GM23338 (cell line): ENCODE measurements around the gene FKBP6. TPM values are rescaled to one million over a fixed set of nuclear protein-coding genes. Genes with fewer than 3 reads are reported as not detected.
"Not testable (repeated sequence)": the region's sequence is repeated elsewhere in the genome, so short reads cannot be mapped to it uniquely, and the experiment has no call there.

Experiments
- ATAC-seq: fragments of 200-7000 bp; cut with Tn5 transposase; 3 replicates; pipeline ENCODE4 v1.9.1; 2020
- DNase-seq: peaks from one replicate; pipeline ENCODE4 v3.0.0-alpha.2; 2015; ENCODE audit warnings: low spot score
- H2AFZ ChIP-seq: fragments of 200-600 bp; sonication (generic); 2 replicates; pipeline ENCODE4 v1.8.0; 2016; ENCODE audit warnings: antibody characterized with exemption, mild to moderate bottlenecking, moderate library complexity
- H3F3A ChIP-seq: fragments of 200-600 bp; sonication (generic); replicated peaks from 2 replicates; pipeline ENCODE4 v1.8.0; 2017; ENCODE audit warnings: antibody characterized with exemption, mixed run types, low read depth
- H3K27ac ChIP-seq: fragments of 200-600 bp; sonication (generic); 2 replicates; pipeline ENCODE4 v1.6.1; 2016; ENCODE audit warnings: low read depth
- H3K27me3 ChIP-seq: fragments of 200-600 bp; sonication (generic); 2 replicates; pipeline ENCODE4 v1.8.0; 2016; ENCODE audit warnings: mild to moderate bottlenecking, mixed run types, moderate library complexity; ENCODE audit not compliant: insufficient read depth
- H3K36me3 ChIP-seq: fragments of 200-600 bp; sonication (generic); 2 replicates; pipeline ENCODE4 v1.8.0; 2016; ENCODE audit warnings: mild to moderate bottlenecking; ENCODE audit not compliant: insufficient read depth
- H3K4me1 ChIP-seq: fragments of 200-600 bp; sonication (generic); 2 replicates; pipeline ENCODE4 v1.8.0; 2016; ENCODE audit warnings: mild to moderate bottlenecking, moderate library complexity; ENCODE audit not compliant: insufficient read depth
- H3K4me2 ChIP-seq: fragments of 200-600 bp; sonication (generic); 2 replicates; pipeline ENCODE4 v1.7.1; 2017; ENCODE audit warnings: mixed run types
- H3K4me3 ChIP-seq: fragments of 200-600 bp; sonication (generic); 2 replicates; pipeline ENCODE4 v1.6.1; 2016; ENCODE audit warnings: mixed run types
- H3K79me2 ChIP-seq: fragments of 200-600 bp; sonication (generic); replicated peaks from 2 replicates; pipeline ENCODE4 v1.8.0; 2017; ENCODE audit warnings: mild to moderate bottlenecking; ENCODE audit not compliant: insufficient read depth
- H3K9me2 ChIP-seq: fragments of 200-600 bp; sonication (generic); 2 replicates; pipeline ENCODE4 v1.8.0; 2017; ENCODE audit not compliant: insufficient read depth
- H4K20me1 ChIP-seq: fragments of 200-600 bp; sonication (generic); replicated peaks from 2 replicates; pipeline ENCODE4 v1.8.0; 2017; ENCODE audit warnings: mild to moderate bottlenecking; ENCODE audit not compliant: insufficient read depth
- H3K27ac Mint-ChIP-seq: 2 replicates; pipeline ENCODE4 v1.8.0; 2020; ENCODE audit warnings: inconsistent platforms, mild to moderate bottlenecking, moderate library complexity, mixed read lengths
- H3K27me3 Mint-ChIP-seq: 3 replicates; pipeline ENCODE4 v1.8.0; 2022; ENCODE audit warnings: low read depth, mild to moderate bottlenecking, moderate library complexity, mixed read lengths, inconsistent platforms; ENCODE audit not compliant: insufficient read depth, poor library complexity
- H3K36me3 Mint-ChIP-seq: 3 replicates; pipeline ENCODE4 v1.8.0; 2021; ENCODE audit warnings: low read depth, mild to moderate bottlenecking, inconsistent platforms, moderate library complexity, mixed read lengths
- H3K4me1 Mint-ChIP-seq: 3 replicates; pipeline ENCODE4 v1.8.0; 2020; ENCODE audit warnings: mild to moderate bottlenecking, inconsistent platforms, mixed read lengths
- H3K4me3 Mint-ChIP-seq: 3 replicates; pipeline ENCODE4 v1.8.0; 2021; ENCODE audit warnings: moderate library complexity, mild to moderate bottlenecking, inconsistent platforms, mixed read lengths
- H3K9me3 Mint-ChIP-seq: 3 replicates; pipeline ENCODE4 v1.8.0; 2020; ENCODE audit warnings: moderate library complexity, mild to moderate bottlenecking, inconsistent platforms, mixed read lengths
- EZH2 ChIP-seq: fragments of 200-600 bp; sonication (generic); IDR thresholded peaks from one replicate; pipeline ENCODE4 v1.8.0; 2017; ENCODE audit warnings: antibody characterized with exemption, mild to moderate bottlenecking, low read depth; ENCODE audit not compliant: unreplicated experiment
- POLR2AphosphoS5 ChIP-seq: IDR thresholded peaks from 2 replicates; pipeline ENCODE4 v1.6.1; 2016; ENCODE audit warnings: antibody characterized with exemption, low read depth
- polyA plus RNA-seq: library from polyadenylated mRNA; unstranded; fragments of >200 nt; fragmentation: Nextera tagmentation; extraction: Ambion mirVana; gene quantifications from 2 replicates; pipeline ENCODE4 v1.2.1, GENCODE V29; 2016
- small RNA-seq: library from RNA; depleted of rRNA; stranded (forward); fragments of <200 nt; gene quantifications from one replicate; pipeline ENCODE3, GENCODE V24; 2014; ENCODE audit warnings: low replicate concordance
- total RNA-seq: library from RNA; depleted of rRNA; stranded (reverse); fragments of >200 nt; shearing (Covaris generic); gene quantifications from 2 replicates; pipeline ENCODE4 v1.2.3, GENCODE V29; 2014; rRNA removed

Gene FKBP6
- total and polyA plus RNA-seq, 2 experiments from 2014 or later, result 0.15 TPM; not detected in 1

DNA sequence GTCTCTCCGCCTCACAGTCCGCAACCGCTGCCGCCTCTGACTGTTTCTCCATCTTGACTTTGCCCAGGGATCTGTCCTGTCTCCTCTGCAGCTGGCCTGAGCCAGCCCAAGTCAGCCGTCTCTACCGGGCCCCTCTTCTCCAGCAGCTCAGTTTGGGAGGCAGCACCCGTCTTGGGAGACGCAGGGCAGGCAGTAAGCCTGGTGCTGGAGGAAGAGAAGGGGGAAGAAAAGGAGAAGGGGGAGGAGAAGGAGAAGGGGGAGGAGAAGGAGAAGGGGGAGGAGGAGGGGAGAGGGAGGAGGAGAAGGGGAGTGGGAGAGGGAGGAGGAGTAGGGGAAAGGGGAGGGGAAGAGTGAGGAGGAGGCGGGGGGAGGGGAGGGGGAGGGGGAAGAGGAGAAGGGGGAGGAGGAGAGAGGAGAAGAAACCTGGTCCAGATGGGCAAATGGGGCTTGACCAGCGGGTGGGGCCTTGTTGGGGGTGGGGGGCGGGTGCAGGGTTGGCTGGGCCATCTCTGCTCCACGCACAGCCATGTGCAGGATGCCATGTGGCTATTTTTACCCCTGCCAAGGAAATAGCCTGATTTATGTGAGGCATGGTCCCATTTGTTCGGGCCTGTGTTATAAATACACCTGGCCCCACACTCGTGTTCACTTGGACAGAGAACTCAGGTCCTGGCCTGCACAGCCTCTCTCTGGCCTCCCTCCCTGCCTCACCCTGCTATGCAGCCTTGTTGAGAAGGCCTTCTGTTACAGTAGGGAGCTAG lies 69.7 kb downstream of the FKBP6 start:
- DNase-seq (peak; percentile 72), ATAC-seq (peak; percentile 86)
- H3K4me3 ChIP-seq, result peak overlapping the region; percentile 76
- Mint-ChIP-seq H3K36me3 (no peaks in the 10 kb centered on the region), H3K4me3 (peak overlapping the region; percentile 71), H3K27ac (peak overlapping the region; percentile 73), H3K4me1 (peaks cover 15% of the 10 kb centered on the region), H3K27me3 (peaks cover 16% of the 10 kb centered on the region), H3K9me3 (no peaks in the 10 kb centered on the region)
- H3K79me2 ChIP-seq, result no peaks in the 10 kb centered on the region
- no peaks in the 10 kb centered on the region for H3K9me2 ChIP-seq
- TF ChIP-seq EZH2 (no peak), POLR2AphosphoS5 (peak; percentile 54)
- H3K27me3 ChIP-seq, result no peaks in the 10 kb centered on the region
- no peaks in the 10 kb centered on the region for H3K36me3 ChIP-seq
- no peaks in the 10 kb centered on the region for H4K20me1 ChIP-seq
- H3K27ac ChIP-seq, result no peak overlapping the region; the same call in 1 of the 2 replicates
- H3K4me2 ChIP-seq, result peak overlapping the region; percentile 90
- H3K4me1 ChIP-seq, result peaks cover 11% of the 10 kb centered on the region; the same call in 1 of the 2 replicates
- H3F3A ChIP-seq, result no peaks in the 10 kb centered on the region
- peak overlapping the region; percentile 98 for H2AFZ ChIP-seq

DNA sequence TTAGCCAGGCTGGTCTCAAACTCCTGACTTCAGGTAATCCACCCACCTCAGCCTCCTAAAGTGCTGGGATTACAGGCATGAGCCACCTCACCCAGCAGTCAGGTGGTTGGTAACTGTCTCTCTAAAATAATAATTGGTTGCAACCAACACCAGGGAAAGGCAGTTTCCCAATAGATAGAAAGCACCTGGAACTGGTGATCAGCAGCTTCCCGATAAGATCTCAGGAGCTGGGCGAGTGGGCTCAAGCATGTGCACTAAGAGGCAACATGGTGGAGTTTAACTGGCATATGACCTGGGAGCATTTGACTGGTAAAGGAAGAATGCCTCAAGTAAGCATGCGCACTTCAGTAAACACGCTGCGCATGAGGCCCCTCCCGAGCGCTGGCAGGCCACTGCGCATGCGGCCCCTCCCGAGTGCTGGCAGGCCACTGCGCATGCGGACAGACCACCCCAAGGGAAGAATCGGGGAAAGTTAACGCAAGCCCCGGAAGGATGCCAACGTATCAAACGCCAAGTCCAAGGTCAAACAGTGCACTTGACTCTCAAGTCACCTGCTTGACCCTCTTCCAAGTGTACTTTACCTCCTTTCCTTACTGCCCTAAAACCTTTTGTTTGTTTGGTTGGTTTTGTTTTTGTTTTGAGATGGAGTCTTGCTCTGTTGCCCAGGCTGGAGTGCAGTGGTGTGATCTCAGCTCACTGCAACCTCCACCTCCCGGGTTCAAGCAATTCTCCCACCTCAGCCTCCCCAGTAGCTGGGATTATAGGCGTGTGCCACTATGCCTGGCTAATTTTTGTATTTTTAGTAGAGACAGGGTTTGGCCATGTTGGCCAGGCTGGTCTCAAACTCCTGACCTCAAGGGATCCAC lies 71.5 kb downstream of the FKBP6 start:
- H3K27ac ChIP-seq, H3K4me2 ChIP-seq, H3F3A ChIP-seq, H3K4me3 ChIP-seq, H3K4me3 Mint-ChIP-seq, H3K79me2 ChIP-seq, H2AFZ ChIP-seq, H3K36me3 ChIP-seq, H3K9me2 ChIP-seq, ATAC-seq, H3K36me3 Mint-ChIP-seq, H4K20me1 ChIP-seq, H3K9me3 Mint-ChIP-seq, H3K27me3 ChIP-seq, H3K27ac Mint-ChIP-seq, DNase-seq, H3K27me3 Mint-ChIP-seq: not testable (repeated sequence)
- H3K4me1 Mint-ChIP-seq, result peaks cover 15% of the 10 kb centered on the region
- H3K4me1 ChIP-seq, result peaks cover 11% of the 10 kb centered on the region; the same call in 1 of the 2 replicates

DNA sequence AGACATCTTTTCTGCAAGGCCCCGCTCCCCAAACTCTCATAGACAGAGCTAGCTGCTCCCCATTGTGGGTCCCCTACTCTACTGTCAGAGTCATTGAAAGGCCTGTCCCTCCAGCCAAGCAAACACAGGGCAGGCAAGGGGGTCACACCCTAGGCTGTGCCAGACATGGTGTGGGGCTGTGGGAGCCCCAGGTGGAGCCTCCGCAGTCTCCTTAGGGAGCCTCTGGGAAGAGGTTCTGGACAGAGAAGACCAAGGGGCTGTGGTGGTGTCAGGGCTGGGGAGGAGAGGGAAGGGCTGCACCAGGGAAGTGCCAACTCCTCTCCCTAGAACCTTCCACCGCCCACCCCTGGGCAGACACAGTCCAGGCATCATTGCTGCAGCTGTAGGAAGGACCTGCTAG lies 76.9 kb downstream of the FKBP6 start:
- not testable (repeated sequence) for ATAC-seq, H3K27ac ChIP-seq, H4K20me1 ChIP-seq, H3K27me3 Mint-ChIP-seq, H3F3A ChIP-seq, H3K36me3 Mint-ChIP-seq, H3K4me1 ChIP-seq, H3K4me1 Mint-ChIP-seq, DNase-seq, H3K4me3 Mint-ChIP-seq, H3K27ac Mint-ChIP-seq, H3K9me2 ChIP-seq, H3K36me3 ChIP-seq, H3K79me2 ChIP-seq, H3K9me3 Mint-ChIP-seq, H3K4me3 ChIP-seq, H3K4me2 ChIP-seq, H3K27me3 ChIP-seq, H2AFZ ChIP-seq

Small RNA genes within 50 kb of the gene (small RNA-seq; reads per million reads assigned to genes)
- gene RF00019, result not detected
- gene RNU6-1080P, result not detected

Other genes starting within 250 kb of the FKBP6 start
- gene SPDYE9, start 242.1 kb upstream of the FKBP6 start, total RNA-seq, result not detected in 2 replicates
- 0.78 and 1.1 TPM in 2 replicates for gene SPDYE9, start 242.1 kb upstream of the FKBP6 start, polyA plus RNA-seq
- 71.2 and 73.4 TPM in 2 replicates for gene NSUN5, start 19.3 kb upstream of the FKBP6 start, total RNA-seq
- 59.5 and 65.6 TPM in 2 replicates for gene NSUN5, start 19.3 kb upstream of the FKBP6 start, polyA plus RNA-seq
- 0.10 TPM in 1 of 2 replicates, not detected in the other for gene TRIM50, start 79 bp upstream of the FKBP6 start, total RNA-seq
- 0.19 TPM in 1 of 2 replicates, not detected in the other for gene TRIM50, start 79 bp upstream of the FKBP6 start, polyA plus RNA-seq
- 4.2 and 5.5 TPM in 2 replicates for gene FZD9, start 105.6 kb downstream of the FKBP6 start, total RNA-seq
- gene FZD9, start 105.6 kb downstream of the FKBP6 start, polyA plus RNA-seq, result 1.3 and 1.8 TPM in 2 replicates
- 65.5 and 70.7 TPM in 2 replicates for gene BAZ1B, start 194.1 kb downstream of the FKBP6 start, total RNA-seq
- gene BAZ1B, start 194.1 kb downstream of the FKBP6 start, polyA plus RNA-seq, result 35.8 and 40.4 TPM in 2 replicates
- 12.0 and 17.0 TPM in 2 replicates for gene BCL7B, start 229.5 kb downstream of the FKBP6 start, total RNA-seq
- gene BCL7B, start 229.5 kb downstream of the FKBP6 start, polyA plus RNA-seq, result 18.2 and 18.4 TPM in 2 replicates